ENCODE measurements around the gene PRR5L.

DNA sequence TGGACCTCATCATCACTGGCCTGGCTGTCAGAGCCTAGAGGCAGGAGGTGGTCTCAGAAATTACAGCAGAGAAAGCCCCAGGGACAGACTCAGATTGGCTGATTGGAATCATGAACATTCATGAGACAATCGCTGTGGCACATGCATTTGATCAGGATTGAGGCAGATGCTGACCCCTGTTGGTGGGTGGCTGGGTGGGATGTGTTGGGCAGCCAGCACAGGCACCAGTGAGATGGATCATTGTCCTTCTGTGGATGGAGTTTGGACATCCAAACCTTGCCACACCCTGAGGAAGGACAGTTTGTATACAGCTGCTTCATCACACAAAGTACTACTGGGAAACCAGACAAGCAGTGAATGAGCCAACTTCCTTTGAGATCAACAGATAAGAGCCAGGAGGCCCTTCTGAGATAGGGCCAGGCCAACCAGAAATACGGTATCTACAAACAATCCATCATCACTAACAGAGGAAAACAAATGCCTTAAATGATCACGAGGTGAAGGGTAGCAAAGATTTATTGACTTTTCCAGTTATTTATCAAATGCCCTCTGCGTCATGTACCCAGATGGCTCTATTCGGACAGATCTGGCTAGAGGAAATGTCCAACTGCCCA lies 24.2 kb upstream of the PRR5L start:
- TF ChIP-seq, protein P1, sequence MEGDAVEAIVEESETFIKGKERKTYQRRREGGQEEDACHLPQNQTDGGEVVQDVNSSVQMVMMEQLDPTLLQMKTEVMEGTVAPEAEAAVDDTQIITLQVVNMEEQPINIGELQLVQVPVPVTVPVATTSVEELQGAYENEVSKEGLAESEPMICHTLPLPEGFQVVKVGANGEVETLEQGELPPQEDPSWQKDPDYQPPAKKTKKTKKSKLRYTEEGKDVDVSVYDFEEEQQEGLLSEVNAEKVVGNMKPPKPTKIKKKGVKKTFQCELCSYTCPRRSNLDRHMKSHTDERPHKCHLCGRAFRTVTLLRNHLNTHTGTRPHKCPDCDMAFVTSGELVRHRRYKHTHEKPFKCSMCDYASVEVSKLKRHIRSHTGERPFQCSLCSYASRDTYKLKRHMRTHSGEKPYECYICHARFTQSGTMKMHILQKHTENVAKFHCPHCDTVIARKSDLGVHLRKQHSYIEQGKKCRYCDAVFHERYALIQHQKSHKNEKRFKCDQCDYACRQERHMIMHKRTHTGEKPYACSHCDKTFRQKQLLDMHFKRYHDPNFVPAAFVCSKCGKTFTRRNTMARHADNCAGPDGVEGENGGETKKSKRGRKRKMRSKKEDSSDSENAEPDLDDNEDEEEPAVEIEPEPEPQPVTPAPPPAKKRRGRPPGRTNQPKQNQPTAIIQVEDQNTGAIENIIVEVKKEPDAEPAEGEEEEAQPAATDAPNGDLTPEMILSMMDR (conservative IDR thresholded peaks at IDR 0.05 in 1 of 2, IDR thresholded peaks at IDR 0.05 in 1 of 2; ENCODE audit: extremely low read depth in 1 of 2, insufficient read depth in 1 of 2, low read depth in 1 of 2, low read length in 2 of 2), result no peak
- TF ChIP-seq EZH2 (IDR thresholded peaks at IDR 0.05; ENCODE audit: borderline replicate concordance, low read length), result no peak

Data from mammary epithelial cell (primary cell).